Airway epithelial cell (primary cell): ENCODE measurements around the gene CYP39A1. TPM values are rescaled to one million over a fixed set of nuclear protein-coding genes. Genes with fewer than 3 reads are reported as not detected.

Source experiments
- total RNA-seq: library from RNA; depleted of rRNA; stranded (reverse); fragments of >200 nt; gene quantifications from 2 replicates; pipeline ENCODE4 v1.2.3, GENCODE V29; 2015

Gene CYP39A1, protein sequence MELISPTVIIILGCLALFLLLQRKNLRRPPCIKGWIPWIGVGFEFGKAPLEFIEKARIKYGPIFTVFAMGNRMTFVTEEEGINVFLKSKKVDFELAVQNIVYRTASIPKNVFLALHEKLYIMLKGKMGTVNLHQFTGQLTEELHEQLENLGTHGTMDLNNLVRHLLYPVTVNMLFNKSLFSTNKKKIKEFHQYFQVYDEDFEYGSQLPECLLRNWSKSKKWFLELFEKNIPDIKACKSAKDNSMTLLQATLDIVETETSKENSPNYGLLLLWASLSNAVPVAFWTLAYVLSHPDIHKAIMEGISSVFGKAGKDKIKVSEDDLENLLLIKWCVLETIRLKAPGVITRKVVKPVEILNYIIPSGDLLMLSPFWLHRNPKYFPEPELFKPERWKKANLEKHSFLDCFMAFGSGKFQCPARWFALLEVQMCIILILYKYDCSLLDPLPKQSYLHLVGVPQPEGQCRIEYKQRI
- total RNA-seq, result 1.8 and 2.4 TPM in 2 replicates

DNA sequence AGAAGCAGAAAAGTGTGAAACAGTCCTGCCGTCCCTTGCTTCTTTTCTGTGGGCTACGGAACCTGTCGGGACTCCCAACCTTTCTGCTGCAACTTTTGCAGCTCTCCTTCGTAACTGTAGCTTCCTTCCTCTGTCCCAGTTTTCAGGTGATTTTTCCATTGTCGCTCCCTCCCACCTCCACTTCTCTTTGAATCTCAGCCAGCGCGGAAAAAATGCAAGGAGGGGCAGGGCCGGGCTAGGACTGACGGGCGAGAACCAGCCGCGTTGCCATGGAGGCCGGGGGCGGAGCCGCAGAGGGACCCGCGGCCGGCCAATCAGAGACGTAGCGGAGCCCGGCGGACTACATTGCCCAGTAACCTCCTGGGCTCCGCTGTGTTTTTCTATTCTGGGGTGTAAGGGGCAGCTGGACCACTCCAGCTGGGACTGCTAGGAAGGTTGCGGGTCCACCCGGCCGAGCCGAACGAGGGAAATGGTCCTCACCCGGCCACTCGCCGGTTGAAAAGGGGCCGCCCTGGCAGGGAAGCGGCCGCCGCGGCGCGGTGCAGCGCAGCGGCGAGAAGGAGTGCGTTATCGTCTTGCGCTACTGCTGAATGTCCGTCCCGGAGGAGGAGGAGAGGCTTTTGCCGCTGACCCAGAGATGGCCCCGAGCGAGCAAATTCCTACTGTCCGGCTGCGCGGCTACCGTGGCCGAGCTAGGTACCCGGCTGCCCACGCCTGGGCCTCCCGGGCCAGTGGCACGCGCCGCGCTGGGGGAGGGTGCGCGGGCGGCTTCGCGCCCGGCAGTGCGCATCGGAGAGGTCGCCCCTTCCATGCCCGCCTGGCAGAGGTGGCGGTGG lies at the start of gene CYP39A1, which contains the start of gene SLC25A27:
TSS of gene CYP39A1 (minus strand) at position 216 of the 836 bp plus-strand sequence. CDS start 236 bp downstream, outside the sequence.
TSS of gene SLC25A27 (plus strand) at position 373 of the 836 bp plus-strand sequence. CDS start at position 591, 218 bp downstream.

DNA sequence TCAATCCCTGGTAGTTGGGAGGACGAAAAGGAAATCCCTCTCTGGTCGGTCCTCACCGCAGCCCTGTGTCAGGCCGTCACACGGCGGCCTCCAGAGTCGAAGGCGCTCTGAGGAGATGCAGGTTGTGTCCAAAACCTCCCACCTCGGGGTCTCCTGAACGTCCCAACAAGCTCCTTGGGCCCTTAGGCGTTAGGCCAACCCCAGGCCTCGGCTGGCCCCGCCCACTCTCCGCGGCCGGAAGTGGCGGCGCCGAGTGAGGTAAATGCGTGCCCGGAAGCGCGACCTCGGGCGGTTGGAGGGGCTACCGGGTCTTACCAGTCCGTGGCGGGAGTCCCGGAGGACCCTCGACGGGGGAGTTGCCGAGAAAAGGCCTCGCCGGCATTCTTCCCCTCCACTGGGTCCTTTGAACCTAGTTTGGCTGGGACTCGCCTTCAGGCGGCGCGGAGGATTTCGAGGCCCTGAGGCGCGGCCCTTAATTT lies 35.0 kb upstream of the CYP39A1 start, which contains the start of gene TDRD6:
TSS of gene TDRD6 (plus strand) at position 267 of the 479 bp plus-strand sequence. CDS start 244 bp downstream, outside the sequence.

Other genes starting within 250 kb of the CYP39A1 start
- gene RCAN2, start 161.4 kb downstream of the CYP39A1 start, total RNA-seq, result not detected in 2 replicates
- 3.1 TPM in 2 replicates for gene SLC25A27, start 157 bp upstream of the CYP39A1 start, total RNA-seq
- under 0.01 TPM in 1 of 2 replicates, not detected in the other for gene TDRD6, start 35.1 kb upstream of the CYP39A1 start, total RNA-seq
- 0.51 and 1.2 TPM in 2 replicates for gene PLA2G7, start 82.6 kb upstream of the CYP39A1 start, total RNA-seq
- not detected in 2 replicates for gene ANKRD66, start 94.1 kb upstream of the CYP39A1 start, total RNA-seq
- 0.14 and 0.21 TPM in 2 replicates for gene MEP1A, start 140.6 kb upstream of the CYP39A1 start, total RNA-seq